B cell (primary cell): ENCODE data around the gene ATP6V1B1.

Experiments
- EZH2 ChIP-seq: IDR thresholded peaks from 2 replicates; pipeline ENCODE4 v1.6.1; 2012; ENCODE audit warnings: borderline replicate concordance, low read depth, mild to moderate bottlenecking, moderate library complexity, low read length; ENCODE audit not compliant: insufficient read depth, poor library complexity, severe bottlenecking
- TF ChIP-seq, protein P1 (sequence below): fragments of 200-600 bp; IDR thresholded peaks from one replicate; pipeline ENCODE4 v1.8.0; 2022; ENCODE audit warnings: antibody characterized with exemption, mild to moderate bottlenecking

DNA sequence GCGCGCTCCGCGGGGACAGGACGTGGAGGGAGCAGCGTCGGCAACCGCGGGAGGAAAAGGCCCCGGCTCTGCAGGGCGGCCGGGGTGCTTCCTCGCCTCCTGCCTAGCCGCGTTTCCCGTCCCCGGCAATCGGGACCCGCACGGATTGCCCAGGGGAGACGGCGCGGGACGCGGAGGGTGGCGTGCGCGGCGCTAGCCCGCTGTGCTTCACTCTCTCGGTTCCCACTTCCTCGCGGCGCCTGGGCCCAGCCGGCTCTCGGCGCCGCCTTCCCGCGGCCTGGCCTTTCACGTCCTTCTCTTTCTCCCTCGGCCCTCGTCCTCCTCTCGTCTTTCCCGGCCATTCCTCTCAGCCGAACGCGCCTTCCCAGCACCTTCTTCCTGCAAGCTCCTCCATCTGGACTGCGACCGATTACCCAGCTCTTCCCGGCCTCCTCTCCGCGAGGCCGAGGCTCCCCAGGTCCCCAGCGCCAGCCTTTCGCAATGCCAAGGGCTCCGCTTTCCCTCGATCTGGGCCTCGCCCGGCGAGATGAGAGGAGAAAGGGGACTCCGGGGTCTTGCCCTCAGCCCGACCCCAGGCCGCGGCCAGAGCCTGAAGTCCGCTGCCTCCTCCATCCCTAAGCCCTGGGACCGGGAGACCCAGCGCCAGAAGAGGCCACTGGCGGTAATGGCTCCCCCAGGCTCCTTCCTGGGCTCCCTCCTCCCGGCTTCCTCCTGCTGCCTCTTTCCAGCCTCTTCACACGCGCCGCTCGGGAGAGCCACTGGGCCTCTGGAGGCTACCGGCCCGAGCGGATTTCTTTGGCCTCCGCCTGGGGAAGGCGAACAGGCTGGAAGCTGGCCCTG is 34.3 kb upstream of the ATP6V1B1 start:
- TF ChIP-seq, protein P1, sequence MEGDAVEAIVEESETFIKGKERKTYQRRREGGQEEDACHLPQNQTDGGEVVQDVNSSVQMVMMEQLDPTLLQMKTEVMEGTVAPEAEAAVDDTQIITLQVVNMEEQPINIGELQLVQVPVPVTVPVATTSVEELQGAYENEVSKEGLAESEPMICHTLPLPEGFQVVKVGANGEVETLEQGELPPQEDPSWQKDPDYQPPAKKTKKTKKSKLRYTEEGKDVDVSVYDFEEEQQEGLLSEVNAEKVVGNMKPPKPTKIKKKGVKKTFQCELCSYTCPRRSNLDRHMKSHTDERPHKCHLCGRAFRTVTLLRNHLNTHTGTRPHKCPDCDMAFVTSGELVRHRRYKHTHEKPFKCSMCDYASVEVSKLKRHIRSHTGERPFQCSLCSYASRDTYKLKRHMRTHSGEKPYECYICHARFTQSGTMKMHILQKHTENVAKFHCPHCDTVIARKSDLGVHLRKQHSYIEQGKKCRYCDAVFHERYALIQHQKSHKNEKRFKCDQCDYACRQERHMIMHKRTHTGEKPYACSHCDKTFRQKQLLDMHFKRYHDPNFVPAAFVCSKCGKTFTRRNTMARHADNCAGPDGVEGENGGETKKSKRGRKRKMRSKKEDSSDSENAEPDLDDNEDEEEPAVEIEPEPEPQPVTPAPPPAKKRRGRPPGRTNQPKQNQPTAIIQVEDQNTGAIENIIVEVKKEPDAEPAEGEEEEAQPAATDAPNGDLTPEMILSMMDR = no peak
- TF ChIP-seq EZH2 = no peak
